ENCODE data around the gene RAB5IF. TPM values are rescaled to one million over a fixed set of nuclear protein-coding genes. Genes with fewer than 3 reads are reported as not detected.

Gene RAB5IF
- total RNA-seq, 2 experiments from 2014 or later = 74.5 to 77.1 TPM

- Mint-ChIP-seq H3K27me3 (no peaks in the 10 kb centered on the region), H3K4me3 (peak overlapping the region; percentile 8), H3K9me3 (no peaks in the 10 kb centered on the region), H3K36me3 (ENCODE audit: low read depth) (peaks cover 16% of the 10 kb centered on the region), H3K27ac (peak overlapping the region; percentile 57), H3K4me1 (ENCODE audit: low read depth) (peaks cover 26% of the 10 kb centered on the region)
- ATAC-seq (no peak), DNase-seq (no peak)
- intact Hi-C loops (cut with micrococcal nuclease) = loop anchor here (10.0 kb wide), 1 partner anchor 45 kb away; no protein-coding TSS in a partner anchor
- TF ChIP-seq, protein P1, sequence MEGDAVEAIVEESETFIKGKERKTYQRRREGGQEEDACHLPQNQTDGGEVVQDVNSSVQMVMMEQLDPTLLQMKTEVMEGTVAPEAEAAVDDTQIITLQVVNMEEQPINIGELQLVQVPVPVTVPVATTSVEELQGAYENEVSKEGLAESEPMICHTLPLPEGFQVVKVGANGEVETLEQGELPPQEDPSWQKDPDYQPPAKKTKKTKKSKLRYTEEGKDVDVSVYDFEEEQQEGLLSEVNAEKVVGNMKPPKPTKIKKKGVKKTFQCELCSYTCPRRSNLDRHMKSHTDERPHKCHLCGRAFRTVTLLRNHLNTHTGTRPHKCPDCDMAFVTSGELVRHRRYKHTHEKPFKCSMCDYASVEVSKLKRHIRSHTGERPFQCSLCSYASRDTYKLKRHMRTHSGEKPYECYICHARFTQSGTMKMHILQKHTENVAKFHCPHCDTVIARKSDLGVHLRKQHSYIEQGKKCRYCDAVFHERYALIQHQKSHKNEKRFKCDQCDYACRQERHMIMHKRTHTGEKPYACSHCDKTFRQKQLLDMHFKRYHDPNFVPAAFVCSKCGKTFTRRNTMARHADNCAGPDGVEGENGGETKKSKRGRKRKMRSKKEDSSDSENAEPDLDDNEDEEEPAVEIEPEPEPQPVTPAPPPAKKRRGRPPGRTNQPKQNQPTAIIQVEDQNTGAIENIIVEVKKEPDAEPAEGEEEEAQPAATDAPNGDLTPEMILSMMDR (IDR thresholded peaks at IDR 0.05) = no peak
- ChIA-PET CTCF (interaction anchor here (0.7 kb wide), 1 partner anchor 31 kb away, joined by 3 read pairs; no protein-coding TSS in a partner anchor), POLR2A (interaction anchor here (1.1 kb wide), 1 partner anchor 26 kb away, joined by 3 read pairs; no protein-coding TSS in a partner anchor)
These were observed 5.7 kb upstream of the RAB5IF start for GRCh38 chr20:36599912-36600345.

- H3K27ac Mint-ChIP-seq = no peak overlapping the region
- no peak for DNase-seq
- CTCF ChIA-PET = no interaction called here
- ATAC-seq = no peak
- peaks cover 8% of the 10 kb centered on the region for H3K36me3 Mint-ChIP-seq (ENCODE audit: low read depth)
- no peaks in the 10 kb centered on the region for H3K9me3 Mint-ChIP-seq
- H3K27me3 Mint-ChIP-seq = no peaks in the 10 kb centered on the region
- H3K4me3 Mint-ChIP-seq = no peak overlapping the region
- peaks cover 18% of the 10 kb centered on the region for H3K4me1 Mint-ChIP-seq (ENCODE audit: low read depth)
- POLR2A ChIA-PET = no interaction called here
- TF ChIP-seq, protein P1 (IDR thresholded peaks at IDR 0.05) = no peak
- intact Hi-C loops (cut with micrococcal nuclease) = loop anchor here (10.0 kb wide), 1 partner anchor 47 kb away; no protein-coding TSS in a partner anchor
These were observed 4.0 kb upstream of the RAB5IF start for GRCh38 chr20:36601540-36601939.

DNA sequence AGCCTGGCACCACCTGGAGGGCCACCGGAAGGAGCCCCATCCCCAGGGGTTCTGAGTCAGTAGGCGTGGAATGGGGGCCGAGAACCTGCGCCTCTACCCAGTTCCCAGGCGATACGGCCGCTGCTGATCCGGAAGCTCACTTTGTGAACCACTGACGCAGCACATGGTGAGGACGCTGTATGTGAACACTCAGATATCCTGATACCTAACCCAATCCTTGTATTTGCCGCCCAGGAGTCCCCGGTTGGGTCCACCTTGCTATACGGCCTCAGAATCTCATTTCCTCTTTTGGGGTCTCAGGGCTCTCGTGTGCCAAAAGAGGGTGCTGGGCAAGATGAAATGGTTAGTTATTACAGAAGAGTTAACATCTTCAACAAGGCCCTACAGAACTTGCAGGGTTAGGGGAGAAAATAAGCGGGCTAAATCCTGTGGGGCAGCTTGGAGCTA lies 604 bp upstream of the RAB5IF start:
- Mint-ChIP-seq H3K9me3 (no peaks in the 10 kb centered on the region), H3K27me3 (no peaks in the 10 kb centered on the region), H3K4me3 (peak overlapping the region; percentile 100), H3K36me3 (ENCODE audit: low read depth) (peaks cover 26% of the 10 kb centered on the region), H3K27ac (peak overlapping the region; percentile 90), H3K4me1 (ENCODE audit: low read depth) (peaks cover 25% of the 10 kb centered on the region)
- ATAC-seq = peak; percentile 31
- TF ChIP-seq, protein P1 (IDR thresholded peaks at IDR 0.05) = no peak
- POLR2A ChIA-PET = interaction anchor here (0.6 to 4.7 kb wide), 17 partner anchors 9 to 941 kb away, joined by 3 to 98 read pairs (median 4); partner anchors contain the start of genes CPNE1, DSN1, NDRG3 and RBM12
- intact Hi-C loops (cut with micrococcal nuclease) = loop anchor here (5.0 to 10.0 kb wide), 2 partner anchors 33 to 50 kb away; partner anchors contain the start of gene TGIF2
- peak; percentile 73 for DNase-seq
- CTCF ChIA-PET = interaction anchor here (0.7 to 3.7 kb wide), 23 partner anchors 8 to 169 kb away, joined by 3 to 58 read pairs (median 5); partner anchors contain the start of genes DSN1, SLA2 and TGIF2

GRCh38 chr20:36606158-36607066 lies 833 bp downstream of the RAB5IF start:
- ATAC-seq = no peak
- TF ChIP-seq, protein P1 (IDR thresholded peaks at IDR 0.05) = no peak
- Mint-ChIP-seq H3K4me3 (peak overlapping the region; percentile 100), H3K4me1 (ENCODE audit: low read depth) (peaks cover 21% of the 10 kb centered on the region), H3K27me3 (no peaks in the 10 kb centered on the region), H3K36me3 (ENCODE audit: low read depth) (peaks cover 33% of the 10 kb centered on the region), H3K27ac (peak overlapping the region; percentile 90), H3K9me3 (no peaks in the 10 kb centered on the region)
- DNase-seq = peak; percentile 34
- ChIA-PET CTCF (interaction anchor here (0.7 to 3.7 kb wide), 27 partner anchors 8 to 280 kb away, joined by 3 to 58 read pairs (median 5); partner anchors contain the start of genes DSN1, NDRG3, SLA2 and TGIF2), POLR2A (interaction anchor here (0.6 to 4.7 kb wide), 18 partner anchors 8 to 942 kb away, joined by 3 to 98 read pairs (median 6); partner anchors contain the start of genes CPNE1, DSN1, NDRG3 and RBM12)
- intact Hi-C loops (cut with micrococcal nuclease) = loop anchor here (5.0 to 10.0 kb wide), 2 partner anchors 34 to 52 kb away; partner anchors contain the start of gene TGIF2

Data from activated CD8-positive, alpha-beta T cell treated with anti-CD3 and anti-CD28 coated beads for 36 hours (primary cell).